HG02840 (cell line): ENCODE measurements around the gene GCC2.
"Not testable (repeated sequence)": the region's sequence is repeated elsewhere in the genome, so short reads cannot be mapped to it uniquely, and the experiment has no call there.

Source experiments
- ATAC-seq: cut with Tn5 transposase; IDR thresholded peaks from one replicate; pipeline ENCODE4 v1.9.1; 2021; ENCODE audit warnings: mild to moderate bottlenecking, moderate library complexity, moderate number of reproducible peaks; ENCODE audit not compliant: unreplicated experiment, low FRiP score

GCC2 gene

GRCh38 chr2:108448678-108449409, at the start of gene GCC2:
TSS of gene GCC2 (plus strand) at chr2:108449206. CDS start at chr2:108449275, 69 bp downstream.
- ATAC-seq, result peak; percentile 97

- no peak for ATAC-seq
Measured at GRCh38 chr2:108399479-108399878, 49.5 kb upstream of the GCC2 start.

DNA sequence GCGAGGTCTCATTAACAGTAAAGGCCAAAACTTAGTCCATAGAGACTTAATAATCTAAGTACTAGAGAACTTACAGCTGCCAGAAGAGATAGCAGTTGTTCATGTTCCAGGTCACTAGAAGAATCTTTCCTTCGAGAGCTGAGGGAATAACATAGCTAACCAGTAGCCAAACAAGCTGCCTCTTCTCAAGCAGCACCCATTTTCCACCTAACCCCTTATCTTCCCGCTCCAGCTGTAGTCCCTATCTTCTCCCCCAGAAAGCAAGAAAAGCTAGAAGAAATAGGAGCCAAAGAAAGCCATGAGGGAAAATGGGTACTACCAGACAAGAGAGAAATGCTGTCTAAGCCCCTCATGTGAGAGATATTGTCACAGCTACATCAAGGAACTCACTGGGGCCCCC, 47.2 kb upstream of the GCC2 start:
- ATAC-seq, result no peak

GRCh38 chr2:108403494-108403893, 45.5 kb upstream of the GCC2 start:
- ATAC-seq, result no peak

GRCh38 chr2:108404784-108405397, 44.1 kb upstream of the GCC2 start:
- ATAC-seq, result no peak

- no peak for ATAC-seq
Measured at GRCh38 chr2:108407864-108408729, 40.9 kb upstream of the GCC2 start.

DNA sequence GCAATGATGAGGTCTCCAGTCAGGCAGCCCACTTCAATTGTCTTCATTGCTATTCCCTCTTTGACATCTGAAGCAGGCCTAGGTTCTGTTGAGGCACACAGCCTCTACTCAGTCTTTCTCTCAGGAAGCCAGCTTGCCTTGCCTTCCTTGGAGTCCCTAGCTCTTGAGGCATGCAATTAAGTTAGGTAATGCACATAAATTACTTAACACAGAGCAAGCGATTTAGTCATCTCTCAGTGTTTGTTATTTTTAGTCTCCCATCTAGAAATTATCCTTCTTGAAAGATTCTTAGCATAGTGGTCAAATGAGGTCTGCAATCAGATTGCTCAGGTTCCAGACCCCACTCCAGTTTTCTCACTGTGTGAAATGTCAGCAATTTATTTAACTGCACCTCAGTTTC, 39.2 kb upstream of the GCC2 start:
- ATAC-seq, result no peak

DNA sequence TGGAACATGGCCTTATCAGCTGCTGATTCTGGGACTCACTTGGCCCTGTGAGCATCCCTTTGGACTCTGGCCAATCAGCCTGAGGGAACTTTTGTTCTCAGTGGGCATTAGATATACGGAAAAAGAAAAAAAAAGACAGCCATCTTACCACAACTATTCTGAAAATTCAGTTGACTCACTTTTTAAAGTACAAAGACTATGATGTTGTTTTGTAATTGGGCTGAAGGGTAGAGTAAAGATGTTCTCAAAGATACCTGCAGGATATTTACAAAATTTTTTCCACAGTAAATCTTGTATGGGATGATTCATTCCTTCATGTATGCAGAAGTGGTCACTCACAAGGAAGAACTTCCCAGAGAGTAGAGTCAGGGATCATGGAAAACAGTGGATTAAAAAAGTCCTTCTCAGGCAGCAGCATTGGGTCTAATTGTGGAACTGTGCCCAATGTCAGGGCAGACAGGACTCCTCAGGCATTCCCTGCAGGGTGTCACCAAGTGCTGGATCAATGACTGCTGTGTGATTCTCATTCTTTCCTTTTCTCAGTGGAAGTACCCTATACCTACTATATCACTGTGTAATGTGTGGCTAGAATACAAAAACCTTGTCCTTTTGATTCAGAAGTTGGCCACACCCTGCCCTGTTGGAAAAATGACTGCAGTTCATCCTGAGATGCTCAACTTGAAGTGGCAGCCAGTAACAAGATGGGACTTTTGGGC, 35.9 kb upstream of the GCC2 start:
- no peak for ATAC-seq

DNA sequence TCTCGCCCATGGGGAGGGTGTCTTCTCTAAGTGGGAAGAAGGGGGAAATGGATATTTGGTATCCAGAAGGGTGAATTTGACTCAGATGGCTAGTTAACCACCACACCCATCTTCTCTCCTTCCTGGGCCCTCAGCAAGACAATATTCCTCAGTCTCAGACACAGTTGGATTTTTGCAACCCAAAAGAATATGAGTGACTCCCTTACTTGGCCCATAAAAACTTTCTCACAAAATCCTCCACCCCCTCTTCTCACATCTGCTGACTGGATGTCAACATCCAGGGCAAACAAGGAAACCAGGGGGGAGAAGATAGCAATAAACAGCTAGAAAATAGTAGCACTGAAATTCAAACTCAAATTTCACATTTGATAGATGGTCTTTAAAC, 35.3 kb upstream of the GCC2 start:
- ATAC-seq, result no peak

DNA sequence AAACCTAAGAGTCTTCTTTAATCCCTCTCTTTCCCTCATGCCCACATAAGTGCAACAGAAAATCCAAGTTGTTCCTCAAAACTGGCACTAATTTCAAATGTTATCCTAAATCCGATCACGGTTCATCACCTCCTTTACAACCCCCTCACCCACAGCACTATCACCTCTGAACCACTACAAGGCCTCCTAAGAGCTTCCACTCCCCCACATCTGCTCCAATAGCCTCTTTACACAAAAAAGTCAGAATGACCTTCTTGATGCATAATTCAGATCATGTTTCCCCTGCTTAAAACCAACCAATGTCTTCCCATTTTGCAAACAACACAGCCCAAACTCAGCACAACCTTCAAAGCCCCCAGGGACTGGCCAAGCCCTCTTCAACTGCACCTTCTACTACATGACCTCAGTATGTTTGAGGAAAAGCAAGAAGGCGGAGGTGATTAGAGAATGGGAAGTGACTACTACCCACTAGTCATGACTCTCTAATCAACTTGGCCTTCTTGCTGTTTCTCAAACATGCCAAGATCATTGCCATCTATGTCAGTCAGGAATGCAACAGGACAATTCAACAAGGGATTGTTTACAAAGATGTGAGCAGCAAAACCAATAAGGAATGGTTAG, 34.6 kb upstream of the GCC2 start:
- ATAC-seq, result no peak

- no peak for ATAC-seq
Measured at GRCh38 chr2:108414945-108415344, 34.1 kb upstream of the GCC2 start.

DNA sequence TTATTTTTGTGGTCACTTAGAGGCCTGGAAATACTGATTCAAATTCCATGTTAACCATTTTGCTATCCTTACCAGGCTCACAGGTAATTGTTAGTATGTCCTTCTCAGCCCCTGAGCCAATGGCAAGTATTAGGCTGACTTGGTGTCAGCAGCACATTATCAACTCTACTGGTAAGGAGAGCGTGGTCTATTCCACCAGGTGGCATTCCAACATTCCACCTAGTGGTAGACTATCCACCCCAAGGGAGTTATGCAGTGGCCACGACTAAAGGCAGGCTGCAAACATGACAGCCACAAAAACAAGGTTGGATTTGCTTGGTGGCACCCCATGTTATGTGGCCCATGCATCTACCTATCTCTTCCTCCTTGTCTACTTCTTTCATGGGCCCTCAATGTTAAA, 31.8 kb upstream of the GCC2 start:
- ATAC-seq, result no peak

- no peak for ATAC-seq
Measured at GRCh38 chr2:108418416-108418815, 30.6 kb upstream of the GCC2 start.

DNA sequence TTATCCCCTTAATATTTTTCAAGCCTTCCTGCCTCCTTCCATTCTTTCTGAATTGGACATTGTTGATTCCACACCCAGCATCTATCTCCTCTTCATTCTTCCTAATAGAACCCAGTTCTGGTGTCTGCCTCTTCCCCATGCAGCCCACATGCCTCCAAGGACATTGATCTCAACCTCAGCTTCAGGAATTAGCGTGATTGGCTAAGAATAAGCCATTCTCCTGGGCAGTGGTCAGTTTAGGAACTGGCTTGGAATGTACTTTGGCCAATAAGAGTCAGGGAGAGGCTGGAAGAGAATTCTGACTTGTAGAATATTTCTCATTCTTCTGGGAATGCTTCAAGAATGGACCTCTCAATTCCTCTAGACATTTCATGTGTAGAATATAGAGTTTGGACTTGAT, 25.9 kb upstream of the GCC2 start:
- ATAC-seq, result no peak

DNA sequence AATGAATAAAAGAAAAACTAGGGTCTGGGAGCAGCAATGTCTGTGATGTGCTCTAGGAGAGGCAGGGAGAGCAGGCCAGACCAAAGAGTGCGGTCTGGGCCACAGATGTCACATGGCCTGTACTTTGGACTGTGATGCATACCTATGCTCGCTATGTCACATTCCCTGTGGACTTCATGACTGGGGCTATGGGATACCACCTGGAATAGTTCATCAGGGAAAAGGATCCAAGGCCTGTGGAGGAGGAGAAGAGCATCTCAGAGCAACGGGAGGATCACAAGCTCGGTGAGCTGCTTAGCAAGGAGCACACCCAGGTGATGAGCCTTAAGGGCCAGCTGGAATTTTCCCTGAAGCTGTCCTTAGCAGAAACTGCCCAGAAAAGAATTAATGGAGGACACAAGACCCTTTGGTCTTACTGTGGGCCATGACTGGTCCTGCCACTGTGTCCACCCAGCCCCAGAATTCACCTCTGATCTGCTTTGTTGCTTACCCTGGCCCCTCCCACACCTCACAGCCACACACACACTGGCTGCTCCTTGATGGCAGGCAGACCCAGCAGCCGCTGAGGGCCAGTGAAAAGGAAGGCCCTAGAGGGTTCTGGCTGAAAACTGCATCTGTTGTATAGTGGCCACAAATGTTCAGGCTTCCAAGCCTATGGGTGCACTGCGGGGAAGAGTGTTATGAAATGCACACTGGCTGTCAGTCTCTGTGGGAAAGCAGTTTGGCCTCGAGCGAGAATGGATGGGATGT, 25.3 kb upstream of the GCC2 start:
- no peak for ATAC-seq

DNA sequence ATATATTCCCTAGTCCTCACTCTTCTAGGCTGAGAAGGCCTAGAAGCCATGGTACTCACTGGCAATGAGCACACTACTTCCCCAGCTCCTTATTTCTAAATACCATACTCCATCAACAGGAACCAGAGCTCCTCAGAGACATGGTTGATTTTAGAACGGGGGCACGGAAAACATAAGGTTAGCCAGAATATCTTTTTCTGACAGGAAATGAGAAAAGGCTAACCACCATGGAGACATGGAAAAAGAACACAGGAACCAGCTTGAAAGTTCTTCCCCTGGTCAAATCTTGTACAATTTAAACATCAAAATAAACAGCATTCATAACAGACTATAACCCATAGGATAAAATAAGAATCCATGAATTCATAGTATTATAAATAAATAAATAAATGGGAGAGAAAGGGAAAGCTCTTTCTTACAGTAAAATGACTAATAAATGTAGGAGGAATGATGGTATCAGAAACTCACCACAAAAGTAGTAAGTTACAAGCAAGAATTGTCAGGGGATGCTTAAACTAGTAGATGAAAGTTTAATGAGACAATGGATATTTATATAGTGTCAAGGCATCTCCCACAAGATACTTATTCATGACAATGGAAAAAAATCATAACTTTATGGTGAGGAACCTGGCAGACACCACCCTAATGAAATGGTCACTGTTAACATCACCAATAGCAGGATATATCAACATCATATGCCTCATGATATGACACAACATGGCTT, 20.6 kb upstream of the GCC2 start:
- ATAC-seq, result no peak

GRCh38 chr2:108435578-108435977, 13.4 kb upstream of the GCC2 start:
- not testable (repeated sequence) for ATAC-seq

- no peak for ATAC-seq
Measured at GRCh38 chr2:108436976-108437375, 12.0 kb upstream of the GCC2 start.

GRCh38 chr2:108441712-108442111, 7.3 kb upstream of the GCC2 start:
- no peak for ATAC-seq
